ENCODE measurements around the gene SLC39A11.

- TF ChIP-seq YY1 (IDR thresholded peaks at IDR 0.05; ENCODE audit: extremely low read depth, insufficient replicate concordance, low read depth, low read length): no peak
- no peak for TF ChIP-seq EGR1 (IDR thresholded peaks at IDR 0.05; ENCODE audit: low read depth)
- TF ChIP-seq REST (IDR thresholded peaks at IDR 0.05; ENCODE audit: low read depth): no peak
- TF ChIP-seq RAD21 (IDR thresholded peaks at IDR 0.05; ENCODE audit: low read depth): no peak
- no peak for TF ChIP-seq POLR2A (IDR thresholded peaks at IDR 0.05; ENCODE audit: borderline replicate concordance, extremely low read depth, insufficient read depth, insufficient read length)
- no peak for TF ChIP-seq CTCF (IDR thresholded peaks at IDR 0.05 in 2 of 3, conservative IDR thresholded peaks at IDR 0.05 in 1 of 3; ENCODE audit: borderline replicate concordance in 1 of 3, insufficient read depth in 1 of 3, low read depth in 2 of 3, low read length in 2 of 3)
- TF ChIP-seq EZH2 (IDR thresholded peaks at IDR 0.05): no peak
- TF ChIP-seq FOSL1 (IDR thresholded peaks at IDR 0.05; ENCODE audit: low read depth): no peak
- no peak for TF ChIP-seq SIN3A (IDR thresholded peaks at IDR 0.05; ENCODE audit: low read depth)
These were observed 1.9 kb downstream of the SLC39A11 start for GRCh38 chr17:73090396-73091202.
